Adrenal gland (tissue), 12 donors: ENCODE results near the gene ITGB5. TPM values are rescaled to one million over a fixed set of nuclear protein-coding genes. Genes with fewer than 3 reads are reported as not detected.

Experiments used
- DNase-seq, 7 donors: peaks; one replicate each; pipeline ENCODE4 v3.0.0-alpha.2; 2019 to 2020
- H3K27ac ChIP-seq, 5 donors: fragments of 200-600 bp; sonication (generic) in 4 of 5; 1 replicate in 3 of 5; 2 replicates in 2 of 5; pipeline versions ENCODE4 v1.5.1 to v1.8.0; 2016 to 2020; ENCODE audit warnings: mild to moderate bottlenecking in 1 of 5
- H3K27me3 ChIP-seq: fragments of 200-600 bp; 2 replicates; pipeline ENCODE4 v1.8.0; 2021
- H3K36me3 ChIP-seq, 2 donors: fragments of 200-600 bp; replicated peaks in 1 of 2; 1 replicate in 1 of 2; 2 replicates in 1 of 2; pipeline versions ENCODE4 v1.5.1 to v1.8.0; 2018 to 2022
- H3K4me1 ChIP-seq, 2 donors: fragments of 200-600 bp; replicated peaks in 1 of 2; 1 replicate in 1 of 2; 2 replicates in 1 of 2; pipeline versions ENCODE4 v1.5.1 to v1.8.0; 2018 to 2021
- H3K4me3 ChIP-seq, 4 donors: fragments of 200-600 bp; sonication (generic) in 3 of 4; one replicate each; pipeline ENCODE4 v1.5.1; 2016 to 2018
- H3K9me3 ChIP-seq, 3 donors: fragments of 200-600 bp; sonication (generic) in 1 of 3; replicated peaks in 1 of 3; 1 replicate in 2 of 3; 2 replicates in 1 of 3; pipeline versions ENCODE4 v1.5.1 to v1.8.0; 2016 to 2021
- POLR2A ChIP-seq, 2 donors: fragments of 450-650 bp; IDR thresholded peaks; one replicate each; pipeline ENCODE4 v1.6.1; 2017; ENCODE audit warnings: antibody characterized with exemption in 2 of 2, mild to moderate bottlenecking in 2 of 2, moderate library complexity in 1 of 2
- WGBS, 4 donors: extraction: QIAGEN DNeasy Blood & Tissue Kit in 2 of 4; methylation state at CpG; one replicate each; pipeline versions ENCODE4 v1.1.5 to v1.1.7; 2013 to 2017; 5-methylcytosine and 5-hydroxymethylcytosine counted together
- intact Hi-C, 2 donors: fragments of 100-400 bp; cut with DNase I; formaldehyde crosslinking; loops; one replicate each; pipeline versions ENCODE4 v1.14.1 to v1.15.0; 2022 to 2023
- polyA plus RNA-seq, 3 donors: library from polyadenylated mRNA; stranded (reverse); fragments of 200-250 nt in 2 of 3; fragments of 350-450 nt in 1 of 3; fragmentation: Illumina TruSeq in 1 of 3; extraction: RNeasy Lipid Tissue Mini Kit (QIAGEN cat#74804) in 1 of 3; gene quantifications; one replicate each; pipeline ENCODE4 v1.2.3, GENCODE V29; 2013 to 2014
- total RNA-seq, 9 donors: library from RNA; depleted of rRNA in 4 of 9; stranded (reverse); fragments of >200 nt in 4 of 9; fragments of 120-200 nt in 1 of 9; fragmentation: NEBNext Ultra II Directional in 1 of 9; extraction: Animal tissue kit (Norgen Biotek cat#: 25700) in 1 of 9; gene quantifications; one replicate each; pipeline versions ENCODE4 v1.1.0 to v1.2.4, GENCODE V29; 2013 to 2023
- TF ChIP-seq, protein P1 (sequence below), 6 experiments: fragments of 450-650 bp in 4 of 6; fragments of 200-600 bp in 2 of 6; sonication (generic) in 1 of 6; IDR thresholded peaks; 1 replicate in 5 of 6; 2 replicates in 1 of 6; pipeline versions ENCODE4 v1.5.1 to v1.8.0; 2016 to 2021; ENCODE audit warnings: antibody characterized with exemption in 6 of 6, mild to moderate bottlenecking in 2 of 6, moderate library complexity in 1 of 6
- donor health status: healthy with polysubstance abuse.
- donor health status: Bipolar disorder and iron deficiency.
- donor health status: DM: yes; HTN: yes; CAD: no.
- donor health status: DM: no; HTN: no; CAD: no.
- donor health status: DM: no; HTN: no; CAD: no.
- donor health status: DM: yes; HTN: yes; CAD: no.

ITGB5 gene
- total and polyA plus RNA-seq, 12 donors = 9.4 to 404 (median 94.8) TPM

DNA sequence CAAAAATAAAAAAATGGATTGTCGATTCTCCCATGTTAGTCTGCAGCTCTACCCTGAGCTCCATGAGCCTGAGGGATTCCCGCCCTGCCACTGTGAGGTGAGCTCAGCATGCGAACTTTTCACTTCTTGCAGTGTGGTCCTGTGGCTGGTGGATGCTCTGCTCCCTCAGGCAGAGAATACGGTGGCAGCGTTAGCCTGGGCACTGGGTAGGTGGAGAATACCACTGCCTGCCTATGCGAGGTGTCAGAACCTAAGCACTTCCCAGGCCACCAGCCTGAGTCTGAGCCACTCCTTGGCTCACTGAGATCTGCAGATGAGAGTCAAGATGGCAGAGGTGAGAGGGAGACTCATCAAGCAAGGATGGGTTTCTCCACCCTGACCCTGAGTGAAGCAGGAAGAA lies 70.1 kb downstream of the ITGB5 start:
- intact Hi-C loops = no loop called here
- 94 to 97% (median 96%) methylated on average over 6 of the region's 6 CpGs for WGBS, 4 donors
- no peaks in the 10 kb centered on the region for H3K4me1 ChIP-seq
- no peak for TF ChIP-seq POLR2A (IDR thresholded peaks at IDR 0.05)
- TF ChIP-seq, protein P1, sequence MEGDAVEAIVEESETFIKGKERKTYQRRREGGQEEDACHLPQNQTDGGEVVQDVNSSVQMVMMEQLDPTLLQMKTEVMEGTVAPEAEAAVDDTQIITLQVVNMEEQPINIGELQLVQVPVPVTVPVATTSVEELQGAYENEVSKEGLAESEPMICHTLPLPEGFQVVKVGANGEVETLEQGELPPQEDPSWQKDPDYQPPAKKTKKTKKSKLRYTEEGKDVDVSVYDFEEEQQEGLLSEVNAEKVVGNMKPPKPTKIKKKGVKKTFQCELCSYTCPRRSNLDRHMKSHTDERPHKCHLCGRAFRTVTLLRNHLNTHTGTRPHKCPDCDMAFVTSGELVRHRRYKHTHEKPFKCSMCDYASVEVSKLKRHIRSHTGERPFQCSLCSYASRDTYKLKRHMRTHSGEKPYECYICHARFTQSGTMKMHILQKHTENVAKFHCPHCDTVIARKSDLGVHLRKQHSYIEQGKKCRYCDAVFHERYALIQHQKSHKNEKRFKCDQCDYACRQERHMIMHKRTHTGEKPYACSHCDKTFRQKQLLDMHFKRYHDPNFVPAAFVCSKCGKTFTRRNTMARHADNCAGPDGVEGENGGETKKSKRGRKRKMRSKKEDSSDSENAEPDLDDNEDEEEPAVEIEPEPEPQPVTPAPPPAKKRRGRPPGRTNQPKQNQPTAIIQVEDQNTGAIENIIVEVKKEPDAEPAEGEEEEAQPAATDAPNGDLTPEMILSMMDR (IDR thresholded peaks at IDR 0.05) = no peak
- no peak overlapping the region for H3K27ac ChIP-seq
- no peak for DNase-seq
- H3K27me3 ChIP-seq = no peaks in the 10 kb centered on the region
- H3K9me3 ChIP-seq = no peaks in the 10 kb centered on the region
- H3K4me3 ChIP-seq = no peak overlapping the region
- peaks cover 0 to 22% of the 10 kb centered on the region in 2 donors for H3K36me3 ChIP-seq

DNA sequence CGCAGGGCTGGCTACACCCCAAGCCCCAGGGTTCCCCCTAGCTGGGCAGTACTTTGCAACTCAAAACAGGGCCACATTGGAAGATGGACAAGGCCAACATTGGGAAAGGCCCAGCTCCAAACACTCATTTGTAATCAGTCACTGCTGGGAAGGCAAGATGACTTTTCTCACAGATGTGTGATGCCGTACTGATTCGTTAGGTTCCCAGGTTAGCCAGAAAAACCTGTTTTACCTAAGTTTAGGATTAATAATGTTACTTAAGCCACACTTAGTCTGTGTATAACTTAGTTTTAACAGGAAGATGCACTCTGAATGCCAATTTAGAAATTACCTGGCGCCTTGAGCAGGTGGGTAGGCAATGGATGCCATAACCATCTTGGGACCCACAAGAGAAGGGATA lies 71.0 kb downstream of the ITGB5 start:
- Histone ChIP-seq H3K4me3 (no peak overlapping the region), H3K27me3 (no peaks in the 10 kb centered on the region), H3K36me3 (peaks cover 0 to 22% of the 10 kb centered on the region in 2 donors), H3K4me1 (no peaks in the 10 kb centered on the region), H3K9me3 (no peaks in the 10 kb centered on the region), H3K27ac (no peak overlapping the region)
- no peak for DNase-seq
- no peak for TF ChIP-seq POLR2A (IDR thresholded peaks at IDR 0.05)
- TF ChIP-seq, protein P1 (IDR thresholded peaks at IDR 0.05) = no peak
- 96 to 98% (median 97%) methylated on average over 4 of the region's 4 CpGs for WGBS, 4 donors
- intact Hi-C loops = no loop called here

DNA sequence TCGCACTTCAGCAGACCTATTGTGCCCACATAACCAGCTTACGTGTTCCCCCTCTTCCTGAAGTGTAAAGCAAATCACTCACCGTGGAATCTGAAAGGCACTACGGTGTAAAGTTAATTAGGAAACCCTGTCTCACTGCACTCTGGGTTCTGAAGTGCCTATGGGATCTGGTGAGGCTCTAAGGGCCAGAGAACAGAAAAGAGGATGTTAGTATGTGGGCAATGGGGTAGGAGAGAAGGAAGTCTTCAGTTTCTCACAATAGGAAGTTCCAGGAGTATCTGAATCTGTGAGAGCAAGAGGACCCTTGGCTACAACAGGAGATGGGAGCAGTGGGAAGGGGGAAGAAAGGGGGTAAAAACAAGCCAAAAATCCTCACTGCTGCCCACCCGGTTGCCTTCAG lies 71.4 kb downstream of the ITGB5 start:
- H3K9me3 ChIP-seq = no peaks in the 10 kb centered on the region
- 87 to 96% (median 90%) methylated on average over 5 of the region's 5 CpGs for WGBS, 4 donors
- no peak overlapping the region for H3K27ac ChIP-seq
- intact Hi-C loops = no loop called here
- H3K4me1 ChIP-seq = peaks cover 0 to 2% of the 10 kb centered on the region in 2 donors
- no peak overlapping the region for H3K4me3 ChIP-seq
- DNase-seq = no peak
- peaks cover 0 to 22% of the 10 kb centered on the region in 2 donors for H3K36me3 ChIP-seq
- no peaks in the 10 kb centered on the region for H3K27me3 ChIP-seq
- TF ChIP-seq, protein P1 (IDR thresholded peaks at IDR 0.05) = no peak

DNA sequence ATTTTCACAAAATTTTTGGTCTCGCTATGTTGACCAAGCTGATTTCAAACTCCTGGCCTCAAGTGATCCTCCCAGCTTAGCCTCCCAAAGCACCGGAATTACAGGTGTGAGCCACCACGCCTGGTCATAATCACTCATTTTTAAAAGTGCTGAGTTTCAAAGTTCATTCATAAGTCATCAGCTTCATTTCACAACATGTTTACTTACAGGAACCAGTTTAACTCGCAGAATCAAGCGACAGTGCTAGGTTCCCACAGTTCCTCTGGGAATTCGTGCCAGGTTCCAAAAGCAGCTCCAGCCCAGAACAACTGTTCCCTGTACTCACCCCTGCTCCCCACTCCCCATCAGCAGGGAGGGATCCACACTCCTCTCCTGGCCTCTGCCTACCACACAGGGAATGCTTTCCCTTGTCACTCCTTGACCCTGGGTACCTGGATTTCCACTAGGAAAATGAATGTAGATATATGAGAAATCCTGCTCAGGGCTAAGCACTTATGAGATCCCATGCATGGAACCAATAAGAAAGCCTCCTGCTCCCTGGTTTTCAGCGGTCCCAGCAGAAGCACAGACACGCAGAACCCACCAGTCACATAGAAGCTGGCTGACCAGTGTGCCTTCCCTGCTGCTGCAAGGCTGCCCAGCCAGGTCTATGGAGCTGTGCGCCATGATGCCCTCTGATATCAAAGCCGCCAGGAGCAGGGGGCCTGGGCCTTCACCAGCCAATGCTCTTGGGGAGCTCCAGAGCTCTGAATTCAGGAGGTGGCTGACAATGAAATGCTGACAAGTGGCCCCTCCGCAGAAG lies 72.3 kb downstream of the ITGB5 start:
- intact Hi-C loops = no loop called here
- no peaks in the 10 kb centered on the region for H3K9me3 ChIP-seq
- no peak overlapping the region for H3K4me3 ChIP-seq
- peaks cover 0 to 17% of the 10 kb centered on the region in 2 donors for H3K36me3 ChIP-seq
- TF ChIP-seq, protein P1 (IDR thresholded peaks at IDR 0.05) = no peak
- no peak for TF ChIP-seq POLR2A (IDR thresholded peaks at IDR 0.05)
- H3K27me3 ChIP-seq = no peaks in the 10 kb centered on the region
- 92 to 94% (median 94%) methylated on average over 9 to 11 of the region's 11 CpGs for WGBS, 4 donors
- no peak overlapping the region for H3K27ac ChIP-seq
- peaks cover 0 to 6% of the 10 kb centered on the region in 2 donors for H3K4me1 ChIP-seq
- DNase-seq = no peak
